ENCODE measurements around the gene MKX.

Gene MKX

DNA sequence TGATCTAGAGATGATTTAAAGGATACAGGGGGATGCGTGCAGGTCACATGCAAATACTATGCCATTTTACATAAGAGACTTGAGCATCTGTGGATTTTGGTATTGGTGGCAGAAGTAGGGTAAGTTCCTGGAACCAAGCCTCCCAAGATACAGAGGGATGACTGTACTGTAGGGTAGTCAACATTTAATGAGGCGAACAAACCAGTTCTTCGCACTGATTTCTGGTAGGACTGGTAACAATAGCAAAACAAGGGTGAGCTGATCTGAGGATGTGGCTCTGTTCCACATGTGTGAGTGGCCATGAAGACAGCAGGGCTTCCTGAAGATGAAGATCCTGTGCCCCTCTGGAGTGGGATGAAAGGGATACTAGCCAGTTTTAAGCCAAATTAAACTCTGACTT lies 36.3 kb downstream of the MKX start:
- no peak for TF ChIP-seq SUZ12 (IDR thresholded peaks at IDR 0.05; ENCODE audit: extremely low read depth, insufficient read depth, insufficient read length)
- TF ChIP-seq ZNF274 (IDR thresholded peaks at IDR 0.05; ENCODE audit: low read depth, low read length): no peak
- no peak for TF ChIP-seq YY1 (IDR thresholded peaks at IDR 0.05; ENCODE audit: insufficient read depth, insufficient read length)
- Histone ChIP-seq H3K27me3 (ENCODE audit: insufficient read depth, insufficient read length) (no peaks in the 10 kb centered on the region), H3K9me3 (ENCODE audit: insufficient read depth, low read length) (no peaks in the 10 kb centered on the region), H3K9ac (ENCODE audit: insufficient read length, low read depth) (no peak overlapping the region), H3K36me3 (ENCODE audit: insufficient read depth, insufficient read length, low read length) (no peaks in the 10 kb centered on the region), H3K4me3 (ENCODE audit: insufficient read length, low read depth) (no peak overlapping the region), H3K4me1 (ENCODE audit: insufficient read depth, insufficient read length) (no peaks in the 10 kb centered on the region)
- no peak for DNase-seq (ENCODE audit: low read depth, low spot score)

DNA sequence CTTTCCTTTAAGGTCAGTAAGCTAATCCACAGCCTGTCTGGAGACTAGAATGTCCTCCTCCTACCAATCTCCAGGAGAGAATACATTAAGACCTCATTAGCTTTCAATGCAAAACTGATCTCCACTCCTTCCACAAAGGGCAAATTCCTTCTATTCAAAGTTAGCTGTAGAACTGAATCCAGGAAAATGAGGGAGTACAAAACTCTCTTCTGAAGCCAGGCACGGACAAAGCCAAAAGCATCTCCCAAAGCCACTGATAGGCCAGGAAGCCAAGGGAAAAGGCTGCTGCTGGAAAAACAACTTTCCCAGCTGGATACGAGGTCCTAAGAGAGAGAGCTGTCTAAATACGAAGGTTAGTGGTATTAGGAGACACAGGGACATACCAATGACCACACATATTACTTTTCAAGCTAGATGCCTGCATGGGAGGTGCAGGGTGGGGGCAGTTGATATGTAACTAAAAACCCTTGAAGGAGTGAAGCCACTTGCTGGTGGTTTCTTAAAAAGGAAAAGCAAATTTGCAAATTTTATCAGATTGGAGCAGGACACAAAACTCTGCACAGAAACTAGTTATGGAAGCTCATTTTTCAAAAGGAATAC lies 43.6 kb downstream of the MKX start:
- TF ChIP-seq SUZ12 (IDR thresholded peaks at IDR 0.05; ENCODE audit: extremely low read depth, insufficient read depth, insufficient read length): no peak
- TF ChIP-seq ZNF274 (IDR thresholded peaks at IDR 0.05; ENCODE audit: low read depth, low read length): no peak
- TF ChIP-seq YY1 (IDR thresholded peaks at IDR 0.05; ENCODE audit: insufficient read depth, insufficient read length): no peak
- H3K4me1 ChIP-seq (ENCODE audit: insufficient read depth, insufficient read length): no peaks in the 10 kb centered on the region
- H3K4me3 ChIP-seq (ENCODE audit: insufficient read length, low read depth): no peak overlapping the region
- H3K36me3 ChIP-seq (ENCODE audit: insufficient read depth, insufficient read length, low read length): no peaks in the 10 kb centered on the region
- no peaks in the 10 kb centered on the region for H3K27me3 ChIP-seq (ENCODE audit: insufficient read depth, insufficient read length)
- no peaks in the 10 kb centered on the region for H3K9me3 ChIP-seq (ENCODE audit: insufficient read depth, low read length)
- DNase-seq (ENCODE audit: low read depth, low spot score): peak; percentile 64
- H3K9ac ChIP-seq (ENCODE audit: insufficient read length, low read depth): no peak overlapping the region

DNA sequence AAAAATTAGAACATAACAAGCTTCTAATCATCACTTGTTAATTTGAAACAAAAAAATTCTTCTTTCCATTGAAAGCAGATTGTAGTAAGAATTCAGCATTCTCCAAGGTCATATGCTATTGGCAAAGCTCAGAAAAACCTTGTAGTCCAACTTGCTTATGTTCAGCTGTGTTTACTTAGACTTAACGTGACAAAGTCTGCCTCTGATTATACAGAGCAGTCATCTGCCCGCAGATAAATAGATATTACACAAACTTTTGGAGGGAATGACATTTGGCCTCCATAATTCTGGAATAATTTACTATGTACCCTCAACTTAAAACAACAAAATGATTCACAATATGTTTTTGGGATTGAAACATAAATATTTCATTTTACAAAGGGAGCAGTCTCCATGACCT lies 45.8 kb downstream of the MKX start:
- Histone ChIP-seq H3K4me1 (ENCODE audit: insufficient read depth, insufficient read length) (no peaks in the 10 kb centered on the region), H3K27me3 (ENCODE audit: insufficient read depth, insufficient read length) (no peaks in the 10 kb centered on the region), H3K9me3 (ENCODE audit: insufficient read depth, low read length) (no peaks in the 10 kb centered on the region), H3K4me3 (ENCODE audit: insufficient read length, low read depth) (no peak overlapping the region), H3K9ac (ENCODE audit: insufficient read length, low read depth) (no peak overlapping the region), H3K36me3 (ENCODE audit: insufficient read depth, insufficient read length, low read length) (no peaks in the 10 kb centered on the region)
- TF ChIP-seq YY1 (IDR thresholded peaks at IDR 0.05; ENCODE audit: insufficient read depth, insufficient read length): no peak
- no peak for TF ChIP-seq SUZ12 (IDR thresholded peaks at IDR 0.05; ENCODE audit: extremely low read depth, insufficient read depth, insufficient read length)
- TF ChIP-seq ZNF274 (IDR thresholded peaks at IDR 0.05; ENCODE audit: low read depth, low read length): no peak
- DNase-seq (ENCODE audit: low read depth, low spot score): no peak

DNA sequence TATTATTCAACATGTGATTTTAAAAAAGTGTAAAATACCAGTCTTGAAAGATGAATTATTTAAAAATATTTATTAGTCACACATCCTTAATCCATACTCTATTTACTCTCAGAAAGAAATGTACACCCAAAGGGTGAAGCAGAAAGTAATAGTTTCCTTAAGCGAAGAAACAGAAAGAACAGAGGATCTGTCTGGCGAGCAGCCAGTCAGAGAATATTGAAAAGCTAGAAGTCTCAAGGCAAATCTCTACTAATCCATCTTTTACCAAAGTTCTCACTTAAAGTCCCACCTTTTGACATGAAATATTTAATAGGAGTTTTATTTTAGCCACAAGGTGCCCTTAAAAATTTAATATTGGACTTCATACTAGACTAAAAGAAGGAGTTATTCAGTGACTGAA lies 46.7 kb downstream of the MKX start:
- no peaks in the 10 kb centered on the region for H3K36me3 ChIP-seq (ENCODE audit: insufficient read depth, insufficient read length, low read length)
- no peak for TF ChIP-seq ZNF274 (IDR thresholded peaks at IDR 0.05; ENCODE audit: low read depth, low read length)
- TF ChIP-seq SUZ12 (IDR thresholded peaks at IDR 0.05; ENCODE audit: extremely low read depth, insufficient read depth, insufficient read length): no peak
- TF ChIP-seq YY1 (IDR thresholded peaks at IDR 0.05; ENCODE audit: insufficient read depth, insufficient read length): no peak
- no peaks in the 10 kb centered on the region for H3K27me3 ChIP-seq (ENCODE audit: insufficient read depth, insufficient read length)
- no peaks in the 10 kb centered on the region for H3K4me1 ChIP-seq (ENCODE audit: insufficient read depth, insufficient read length)
- H3K9me3 ChIP-seq (ENCODE audit: insufficient read depth, low read length): no peaks in the 10 kb centered on the region
- no peak for DNase-seq (ENCODE audit: low read depth, low spot score)
- no peak overlapping the region for H3K9ac ChIP-seq (ENCODE audit: insufficient read length, low read depth)
- H3K4me3 ChIP-seq (ENCODE audit: insufficient read length, low read depth): no peak overlapping the region

DNA sequence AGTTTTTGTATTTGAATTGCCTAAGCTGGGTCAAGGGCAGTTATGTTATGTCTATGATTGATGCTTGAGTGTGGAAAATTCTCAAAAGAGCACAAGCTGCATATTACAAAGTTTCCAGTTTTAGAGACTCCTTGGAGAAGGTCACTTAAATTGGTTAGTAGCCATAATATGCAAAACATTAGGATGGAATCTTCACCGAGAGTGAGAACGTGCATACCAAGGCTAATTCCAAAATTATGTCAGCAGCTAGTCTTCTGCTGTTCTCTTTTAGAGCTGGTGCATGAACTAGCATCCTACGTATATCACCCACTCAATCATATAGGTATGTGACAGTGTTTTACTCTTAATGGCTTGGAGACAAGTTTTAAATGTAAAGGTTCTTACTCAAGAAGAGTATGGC lies 49.2 kb downstream of the MKX start:
- Histone ChIP-seq H3K36me3 (ENCODE audit: insufficient read depth, insufficient read length, low read length) (no peaks in the 10 kb centered on the region), H3K9ac (ENCODE audit: insufficient read length, low read depth) (no peak overlapping the region), H3K4me1 (ENCODE audit: insufficient read depth, insufficient read length) (no peaks in the 10 kb centered on the region), H3K27me3 (ENCODE audit: insufficient read depth, insufficient read length) (no peaks in the 10 kb centered on the region), H3K9me3 (ENCODE audit: insufficient read depth, low read length) (no peaks in the 10 kb centered on the region), H3K4me3 (ENCODE audit: insufficient read length, low read depth) (no peak overlapping the region)
- no peak for DNase-seq (ENCODE audit: low read depth, low spot score)
- TF ChIP-seq ZNF274 (IDR thresholded peaks at IDR 0.05; ENCODE audit: low read depth, low read length) (no peak), YY1 (IDR thresholded peaks at IDR 0.05; ENCODE audit: insufficient read depth, insufficient read length) (no peak), SUZ12 (IDR thresholded peaks at IDR 0.05; ENCODE audit: extremely low read depth, insufficient read depth, insufficient read length) (no peak)

DNA sequence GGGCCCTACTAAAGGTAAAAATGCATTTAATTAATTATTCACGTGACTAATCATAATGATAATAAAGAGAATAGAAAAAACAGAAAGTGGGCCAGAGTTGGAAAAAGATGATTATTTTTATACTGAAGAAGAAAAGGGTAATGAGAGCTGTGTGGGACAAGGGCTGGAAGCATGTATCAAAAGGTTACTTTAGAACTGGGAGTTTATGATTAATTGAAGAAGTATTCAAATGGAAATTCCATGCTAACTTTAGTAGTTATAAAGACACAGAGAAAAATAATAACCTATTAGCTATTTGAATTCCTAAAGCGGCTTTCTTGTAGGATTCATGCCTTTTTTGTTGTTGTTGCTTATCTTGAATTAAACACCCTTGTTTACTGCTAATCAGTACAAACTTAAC lies 49.9 kb downstream of the MKX start:
- Histone ChIP-seq H3K9ac (ENCODE audit: insufficient read length, low read depth) (no peak overlapping the region), H3K27me3 (ENCODE audit: insufficient read depth, insufficient read length) (no peaks in the 10 kb centered on the region), H3K4me1 (ENCODE audit: insufficient read depth, insufficient read length) (no peaks in the 10 kb centered on the region), H3K9me3 (ENCODE audit: insufficient read depth, low read length) (no peaks in the 10 kb centered on the region), H3K4me3 (ENCODE audit: insufficient read length, low read depth) (no peak overlapping the region), H3K36me3 (ENCODE audit: insufficient read depth, insufficient read length, low read length) (no peaks in the 10 kb centered on the region)
- TF ChIP-seq ZNF274 (IDR thresholded peaks at IDR 0.05; ENCODE audit: low read depth, low read length): no peak
- TF ChIP-seq YY1 (IDR thresholded peaks at IDR 0.05; ENCODE audit: insufficient read depth, insufficient read length): no peak
- no peak for TF ChIP-seq SUZ12 (IDR thresholded peaks at IDR 0.05; ENCODE audit: extremely low read depth, insufficient read depth, insufficient read length)
- DNase-seq (ENCODE audit: low read depth, low spot score): no peak

DNA sequence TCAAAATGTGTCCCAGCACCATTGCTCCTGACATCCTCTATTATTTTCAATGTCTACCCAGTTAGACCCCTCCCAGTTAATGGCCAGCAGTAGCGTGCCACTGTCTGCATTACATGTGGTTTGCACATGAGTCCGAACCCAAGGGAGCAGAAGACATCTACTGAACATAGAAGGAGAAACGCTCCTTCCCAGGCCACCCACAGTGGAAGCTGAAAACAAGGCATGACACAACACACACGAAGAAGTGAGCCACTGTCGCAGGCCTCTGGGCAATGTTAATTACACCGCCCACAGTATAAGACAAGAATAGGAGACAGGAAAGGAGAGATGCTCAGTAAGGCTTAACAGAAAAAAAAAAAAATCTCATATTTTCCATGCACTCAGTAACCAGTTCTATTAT lies 50.5 kb downstream of the MKX start:
- no peak for DNase-seq (ENCODE audit: low read depth, low spot score)

More for the DNA sequence above, 50.5 kb downstream of the MKX start:
- Histone ChIP-seq H3K4me1 (ENCODE audit: insufficient read depth, insufficient read length) (no peaks in the 10 kb centered on the region), H3K27me3 (ENCODE audit: insufficient read depth, insufficient read length) (no peaks in the 10 kb centered on the region), H3K4me3 (ENCODE audit: insufficient read length, low read depth) (no peak overlapping the region), H3K9ac (ENCODE audit: insufficient read length, low read depth) (no peak overlapping the region), H3K9me3 (ENCODE audit: insufficient read depth, low read length) (no peaks in the 10 kb centered on the region), H3K36me3 (ENCODE audit: insufficient read depth, insufficient read length, low read length) (no peaks in the 10 kb centered on the region)
- no peak for TF ChIP-seq ZNF274 (IDR thresholded peaks at IDR 0.05; ENCODE audit: low read depth, low read length)
- TF ChIP-seq YY1 (IDR thresholded peaks at IDR 0.05; ENCODE audit: insufficient read depth, insufficient read length): no peak
- TF ChIP-seq SUZ12 (IDR thresholded peaks at IDR 0.05; ENCODE audit: extremely low read depth, insufficient read depth, insufficient read length): no peak

All from NT2/D1 (cell line).